Measurements from ENCODE around the gene GPR15LG.

Gene GPR15LG

GRCh38 chr10:84191106-84191505 lies 17.5 kb downstream of the GPR15LG start:
- no peak overlapping the region for H3K4me3 ChIP-seq (ENCODE audit: insufficient read depth, low read depth, low read length)
- H3K4me1 ChIP-seq (ENCODE audit: control insufficient read depth, insufficient read depth, low read length): no peaks in the 10 kb centered on the region
- 89 to 90% methylated on average over 5 of the region's 5 CpGs for WGBS, 2 experiments
- H3K27ac ChIP-seq (ENCODE audit: insufficient read depth, low read depth, low read length, poor library complexity, severe bottlenecking): no peak overlapping the region
- no peaks in the 10 kb centered on the region for H3K36me3 ChIP-seq (ENCODE audit: control insufficient read depth, insufficient read depth, low read length)
- H3K9me3 ChIP-seq (ENCODE audit: control insufficient read depth, low read length): no peaks in the 10 kb centered on the region
- peaks cover 51% of the 10 kb centered on the region for H3K27me3 ChIP-seq (ENCODE audit: control insufficient read depth, insufficient read depth, low read length, poor library complexity, severe bottlenecking)

GRCh38 chr10:84193327-84193726 lies 19.7 kb downstream of the GPR15LG start:
- Histone ChIP-seq H3K27ac (ENCODE audit: insufficient read depth, low read depth, low read length, poor library complexity, severe bottlenecking) (no peak overlapping the region), H3K4me1 (ENCODE audit: control insufficient read depth, insufficient read depth, low read length) (no peaks in the 10 kb centered on the region), H3K36me3 (ENCODE audit: control insufficient read depth, insufficient read depth, low read length) (no peaks in the 10 kb centered on the region), H3K4me3 (ENCODE audit: insufficient read depth, low read depth, low read length) (no peak overlapping the region), H3K9me3 (ENCODE audit: control insufficient read depth, low read length) (no peaks in the 10 kb centered on the region), H3K27me3 (ENCODE audit: control insufficient read depth, insufficient read depth, low read length, poor library complexity, severe bottlenecking) (peaks cover 74% of the 10 kb centered on the region)
- WGBS, 2 experiments: 91 to 98% methylated on average over 2 of the region's 2 CpGs

- H3K27me3 ChIP-seq (ENCODE audit: control insufficient read depth, insufficient read depth, low read length, poor library complexity, severe bottlenecking): peaks cover 80% of the 10 kb centered on the region
- WGBS, 2 experiments: 35 to 41% methylated on average over 5 of the region's 5 CpGs
- H3K4me1 ChIP-seq (ENCODE audit: control insufficient read depth, insufficient read depth, low read length): no peaks in the 10 kb centered on the region
- H3K27ac ChIP-seq (ENCODE audit: insufficient read depth, low read depth, low read length, poor library complexity, severe bottlenecking): no peak overlapping the region
- H3K9me3 ChIP-seq (ENCODE audit: control insufficient read depth, low read length): no peaks in the 10 kb centered on the region
- H3K36me3 ChIP-seq (ENCODE audit: control insufficient read depth, insufficient read depth, low read length): no peaks in the 10 kb centered on the region
- peak overlapping the region; percentile 38 for H3K4me3 ChIP-seq (ENCODE audit: insufficient read depth, low read depth, low read length)
These were observed 20.3 kb downstream of the GPR15LG start for GRCh38 chr10:84193846-84194423.

- 1% methylated on average over 61 of the region's 61 CpGs for WGBS, 2 experiments
- no peaks in the 10 kb centered on the region for H3K36me3 ChIP-seq (ENCODE audit: control insufficient read depth, insufficient read depth, low read length)
- H3K4me3 ChIP-seq (ENCODE audit: insufficient read depth, low read depth, low read length): peak within 1 kb of the TSS; percentile 38
- no peak within 1 kb of the TSS for H3K27ac ChIP-seq (ENCODE audit: insufficient read depth, low read depth, low read length, poor library complexity, severe bottlenecking)
- no peaks in the 10 kb centered on the region for H3K9me3 ChIP-seq (ENCODE audit: control insufficient read depth, low read length)
- H3K4me1 ChIP-seq (ENCODE audit: control insufficient read depth, insufficient read depth, low read length): no peaks in the 10 kb centered on the region
- peaks cover 81% of the 10 kb centered on the region for H3K27me3 ChIP-seq (ENCODE audit: control insufficient read depth, insufficient read depth, low read length, poor library complexity, severe bottlenecking)
These were observed 20.9 kb downstream of the GPR15LG start, which contains the start of gene CDHR1 for GRCh38 chr10:84194424-84195043. TSS of gene CDHR1 (plus strand) at chr10:84194537. CDS start at chr10:84194761, 224 bp downstream.

GRCh38 chr10:84195044-84195830 lies 21.6 kb downstream of the GPR15LG start:
- no peaks in the 10 kb centered on the region for H3K9me3 ChIP-seq (ENCODE audit: control insufficient read depth, low read length)
- peak overlapping the region; percentile 38 for H3K4me3 ChIP-seq (ENCODE audit: insufficient read depth, low read depth, low read length)
- peaks cover 81% of the 10 kb centered on the region for H3K27me3 ChIP-seq (ENCODE audit: control insufficient read depth, insufficient read depth, low read length, poor library complexity, severe bottlenecking)
- H3K27ac ChIP-seq (ENCODE audit: insufficient read depth, low read depth, low read length, poor library complexity, severe bottlenecking): no peak overlapping the region
- H3K36me3 ChIP-seq (ENCODE audit: control insufficient read depth, insufficient read depth, low read length): no peaks in the 10 kb centered on the region
- H3K4me1 ChIP-seq (ENCODE audit: control insufficient read depth, insufficient read depth, low read length): no peaks in the 10 kb centered on the region
- 38 to 40% methylated on average over 43 of the region's 43 CpGs for WGBS, 2 experiments

GRCh38 chr10:84196083-84196482 lies 22.5 kb downstream of the GPR15LG start:
- Histone ChIP-seq H3K4me1 (ENCODE audit: control insufficient read depth, insufficient read depth, low read length) (no peaks in the 10 kb centered on the region), H3K4me3 (ENCODE audit: insufficient read depth, low read depth, low read length) (no peak overlapping the region), H3K9me3 (ENCODE audit: control insufficient read depth, low read length) (no peaks in the 10 kb centered on the region), H3K27me3 (ENCODE audit: control insufficient read depth, insufficient read depth, low read length, poor library complexity, severe bottlenecking) (peaks cover 79% of the 10 kb centered on the region), H3K36me3 (ENCODE audit: control insufficient read depth, insufficient read depth, low read length) (no peaks in the 10 kb centered on the region), H3K27ac (ENCODE audit: insufficient read depth, low read depth, low read length, poor library complexity, severe bottlenecking) (no peak overlapping the region)
- WGBS, 2 experiments: 64 to 68% methylated on average over 4 of the region's 4 CpGs

GRCh38 chr10:84196941-84197340 lies 23.3 kb downstream of the GPR15LG start:
- H3K36me3 ChIP-seq (ENCODE audit: control insufficient read depth, insufficient read depth, low read length): no peaks in the 10 kb centered on the region
- no peak overlapping the region for H3K4me3 ChIP-seq (ENCODE audit: insufficient read depth, low read depth, low read length)
- no peak overlapping the region for H3K27ac ChIP-seq (ENCODE audit: insufficient read depth, low read depth, low read length, poor library complexity, severe bottlenecking)

GRCh38 chr10:84197643-84198042 lies 24.0 kb downstream of the GPR15LG start:
- 88 to 93% methylated on average over 5 of the region's 5 CpGs for WGBS, 2 experiments
- H3K27me3 ChIP-seq (ENCODE audit: control insufficient read depth, insufficient read depth, low read length, poor library complexity, severe bottlenecking): peaks cover 64% of the 10 kb centered on the region

More at GRCh38 chr10:84196941-84197340, 23.3 kb downstream of the GPR15LG start:
- 91 to 92% methylated on average over 5 of the region's 5 CpGs for WGBS, 2 experiments
- Histone ChIP-seq H3K4me1 (ENCODE audit: control insufficient read depth, insufficient read depth, low read length) (peaks cover 3% of the 10 kb centered on the region), H3K27me3 (ENCODE audit: control insufficient read depth, insufficient read depth, low read length, poor library complexity, severe bottlenecking) (peaks cover 71% of the 10 kb centered on the region), H3K9me3 (ENCODE audit: control insufficient read depth, low read length) (no peaks in the 10 kb centered on the region)

GRCh38 chr10:84198206-84198915 lies 24.8 kb downstream of the GPR15LG start:
- Histone ChIP-seq H3K27ac (ENCODE audit: insufficient read depth, low read depth, low read length, poor library complexity, severe bottlenecking) (no peak overlapping the region), H3K4me3 (ENCODE audit: insufficient read depth, low read depth, low read length) (no peak overlapping the region), H3K9me3 (ENCODE audit: control insufficient read depth, low read length) (no peaks in the 10 kb centered on the region), H3K36me3 (ENCODE audit: control insufficient read depth, insufficient read depth, low read length) (no peaks in the 10 kb centered on the region), H3K27me3 (ENCODE audit: control insufficient read depth, insufficient read depth, low read length, poor library complexity, severe bottlenecking) (peaks cover 57% of the 10 kb centered on the region), H3K4me1 (ENCODE audit: control insufficient read depth, insufficient read depth, low read length) (peaks cover 5% of the 10 kb centered on the region)
- 91 to 92% methylated on average over 7 of the region's 7 CpGs for WGBS, 2 experiments

More at GRCh38 chr10:84197643-84198042, 24.0 kb downstream of the GPR15LG start:
- Histone ChIP-seq H3K4me3 (ENCODE audit: insufficient read depth, low read depth, low read length) (no peak overlapping the region), H3K9me3 (ENCODE audit: control insufficient read depth, low read length) (no peaks in the 10 kb centered on the region), H3K4me1 (ENCODE audit: control insufficient read depth, insufficient read depth, low read length) (peaks cover 5% of the 10 kb centered on the region), H3K36me3 (ENCODE audit: control insufficient read depth, insufficient read depth, low read length) (no peaks in the 10 kb centered on the region), H3K27ac (ENCODE audit: insufficient read depth, low read depth, low read length, poor library complexity, severe bottlenecking) (no peak overlapping the region)

Data from ectodermal cell (in vitro differentiated cells).